ENCODE data around the gene TRMT1L.
"Not testable (repeated sequence)": the region's sequence is repeated elsewhere in the genome, so short reads cannot be mapped to it uniquely, and the experiment has no call there.

Gene TRMT1L, protein sequence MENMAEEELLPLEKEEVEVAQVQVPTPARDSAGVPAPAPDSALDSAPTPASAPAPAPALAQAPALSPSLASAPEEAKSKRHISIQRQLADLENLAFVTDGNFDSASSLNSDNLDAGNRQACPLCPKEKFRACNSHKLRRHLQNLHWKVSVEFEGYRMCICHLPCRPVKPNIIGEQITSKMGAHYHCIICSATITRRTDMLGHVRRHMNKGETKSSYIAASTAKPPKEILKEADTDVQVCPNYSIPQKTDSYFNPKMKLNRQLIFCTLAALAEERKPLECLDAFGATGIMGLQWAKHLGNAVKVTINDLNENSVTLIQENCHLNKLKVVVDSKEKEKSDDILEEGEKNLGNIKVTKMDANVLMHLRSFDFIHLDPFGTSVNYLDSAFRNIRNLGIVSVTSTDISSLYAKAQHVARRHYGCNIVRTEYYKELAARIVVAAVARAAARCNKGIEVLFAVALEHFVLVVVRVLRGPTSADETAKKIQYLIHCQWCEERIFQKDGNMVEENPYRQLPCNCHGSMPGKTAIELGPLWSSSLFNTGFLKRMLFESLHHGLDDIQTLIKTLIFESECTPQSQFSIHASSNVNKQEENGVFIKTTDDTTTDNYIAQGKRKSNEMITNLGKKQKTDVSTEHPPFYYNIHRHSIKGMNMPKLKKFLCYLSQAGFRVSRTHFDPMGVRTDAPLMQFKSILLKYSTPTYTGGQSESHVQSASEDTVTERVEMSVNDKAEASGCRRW

DNA sequence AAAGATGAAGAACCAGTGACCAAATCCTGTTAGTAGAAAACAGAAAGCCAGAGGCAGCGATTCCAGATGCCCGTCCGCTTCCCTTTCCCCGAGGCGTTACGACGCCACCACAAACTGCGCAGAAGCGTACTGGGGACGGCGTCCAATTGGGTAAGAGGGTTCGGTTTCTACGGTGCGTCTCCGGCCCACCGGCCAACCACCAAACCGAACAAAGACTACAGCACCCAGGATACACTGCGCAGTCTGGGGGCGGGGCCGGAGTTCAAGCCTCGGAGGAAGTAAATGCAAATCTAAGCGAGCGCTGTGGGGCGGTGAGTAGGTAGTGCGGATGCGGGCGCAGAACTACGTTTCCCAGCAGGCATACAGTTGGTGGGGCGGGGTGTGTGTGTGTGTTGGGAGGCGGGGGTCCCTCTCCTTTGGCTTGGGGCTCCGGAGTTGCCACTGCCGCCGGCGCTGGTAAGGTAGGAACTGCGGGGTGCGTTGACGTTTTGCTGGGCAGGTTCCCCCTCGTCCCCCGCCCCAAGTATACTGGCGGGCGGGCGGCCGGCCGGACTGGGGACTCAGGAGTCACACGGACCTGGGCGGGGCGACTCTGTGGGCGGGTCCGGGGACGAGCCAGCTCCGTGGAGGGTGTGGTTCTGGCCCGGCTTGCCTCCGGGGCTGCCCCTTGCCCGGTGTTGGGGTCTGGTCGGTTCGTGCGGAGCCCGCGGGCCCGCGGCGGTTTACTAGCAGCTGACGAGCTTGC is at the start of gene TRMT1L, which contains the start of gene SWT1:
TRMT1L (minus strand) TSS at position 100 of the 745 bp plus-strand sequence. CDS start 241 bp downstream, outside the sequence.
SWT1 (plus strand) TSS at position 314 of the 745 bp plus-strand sequence. CDS start 3,675 bp downstream, outside the sequence.
- peak; percentile 98 for DNase-seq

DNA sequence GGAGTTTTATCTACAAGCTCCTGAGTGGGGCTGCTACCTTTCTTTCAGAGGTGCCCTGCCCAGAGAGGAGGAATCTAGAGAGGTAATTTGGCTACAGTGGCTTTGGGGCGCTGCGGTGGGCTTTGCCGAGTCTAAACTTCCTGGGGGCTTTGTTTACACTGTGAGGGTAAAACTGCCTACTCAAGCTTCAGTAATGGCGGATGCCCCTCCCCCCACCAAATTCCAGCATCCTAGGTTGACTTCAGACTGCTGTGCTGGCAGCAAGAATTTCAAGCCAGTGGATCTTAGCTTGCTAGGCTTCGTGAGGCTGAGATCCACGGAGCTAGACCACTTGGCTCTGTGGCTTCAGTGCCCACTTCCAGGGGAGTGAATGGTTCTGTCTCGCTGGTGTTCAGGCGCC is 44.1 kb upstream of the TRMT1L start:
- DNase-seq, result no peak

DNA sequence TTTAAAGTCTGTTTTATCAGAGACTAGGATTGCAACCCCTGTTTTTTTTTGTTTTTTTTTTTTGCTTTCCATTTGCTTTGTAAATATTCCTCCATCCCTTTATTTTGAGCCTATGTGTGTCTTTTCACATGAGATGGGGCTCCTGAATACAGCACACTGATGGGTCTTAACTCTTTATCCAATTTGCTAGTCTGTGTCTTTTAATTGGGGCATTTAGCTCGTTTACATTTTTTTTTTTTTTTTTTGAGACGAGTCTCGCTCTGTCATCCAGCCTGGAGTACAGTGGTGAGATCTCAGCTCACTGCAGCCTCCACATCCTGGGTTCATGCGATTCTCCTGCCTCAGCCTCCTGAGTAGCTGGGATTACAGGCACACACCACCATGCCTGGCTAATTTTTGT is 42.0 kb upstream of the TRMT1L start:
- DNase-seq, result not testable (repeated sequence)

DNA sequence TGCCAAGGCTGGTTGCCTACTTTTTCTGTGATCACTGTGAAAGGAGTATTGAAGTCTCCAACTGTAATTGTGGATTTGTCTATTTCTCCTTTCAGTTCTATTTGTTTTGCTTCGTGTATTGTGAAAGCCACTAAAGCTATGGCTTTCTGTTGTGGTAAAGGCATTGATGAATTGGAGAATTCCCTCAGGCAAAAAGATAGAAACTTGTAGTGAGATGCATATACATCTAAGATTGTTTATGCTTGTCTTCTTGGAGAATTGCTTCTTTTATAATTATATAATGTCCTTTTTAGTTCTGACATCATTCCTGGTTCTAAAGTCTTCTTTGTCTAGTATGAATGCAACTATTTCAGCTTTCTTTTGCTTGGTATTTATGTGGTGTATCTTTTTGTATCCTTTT is 37.0 kb upstream of the TRMT1L start:
- no peak for DNase-seq

DNA sequence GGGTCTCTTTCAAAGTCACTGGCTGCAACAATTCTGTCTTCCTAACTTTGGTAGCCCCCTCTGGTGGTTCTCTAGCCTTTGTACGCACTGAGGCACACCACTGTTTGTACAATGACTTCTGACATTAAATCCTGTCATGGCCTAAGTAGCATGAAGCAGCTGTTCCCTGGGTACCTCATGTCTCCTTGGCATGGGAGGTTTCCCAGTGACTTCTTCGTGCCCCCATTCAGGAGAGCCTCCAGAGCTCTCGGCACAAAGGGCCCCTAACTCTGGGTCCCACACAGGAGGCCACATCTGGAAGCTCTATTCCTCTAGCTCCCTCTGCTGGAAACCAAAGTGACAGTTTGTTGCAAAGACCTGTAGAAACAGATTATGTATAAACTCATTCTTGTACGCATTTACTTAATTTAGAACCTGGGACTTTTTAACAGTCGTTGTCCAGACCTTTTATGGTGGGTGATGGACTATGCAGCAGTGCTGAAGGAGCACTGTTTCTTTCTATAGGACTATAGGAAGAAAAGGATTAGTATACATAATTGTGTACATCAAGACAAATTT is 13.6 kb upstream of the TRMT1L start:
- DNase-seq, result peak; percentile 67

DNA sequence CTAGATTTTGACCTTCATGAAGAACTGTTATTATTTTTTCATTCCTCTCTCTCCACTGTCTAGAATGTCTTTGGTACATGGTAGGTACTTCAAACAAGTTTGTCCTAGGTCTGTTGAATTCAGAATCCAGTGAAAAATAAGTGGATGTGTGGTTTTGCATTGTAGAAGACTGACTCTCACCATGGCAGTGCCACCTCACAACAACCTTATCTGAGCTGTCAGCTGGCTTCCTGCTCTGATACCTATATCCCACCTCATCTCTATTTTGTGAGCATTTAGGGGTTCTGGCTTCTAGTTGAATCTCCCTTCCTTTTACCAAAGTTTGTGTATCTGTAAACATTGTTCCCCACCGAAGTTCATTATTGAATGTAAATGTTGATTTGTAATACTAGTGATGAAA is 9.4 kb upstream of the TRMT1L start:
- DNase-seq, result peak; percentile 2

DNA sequence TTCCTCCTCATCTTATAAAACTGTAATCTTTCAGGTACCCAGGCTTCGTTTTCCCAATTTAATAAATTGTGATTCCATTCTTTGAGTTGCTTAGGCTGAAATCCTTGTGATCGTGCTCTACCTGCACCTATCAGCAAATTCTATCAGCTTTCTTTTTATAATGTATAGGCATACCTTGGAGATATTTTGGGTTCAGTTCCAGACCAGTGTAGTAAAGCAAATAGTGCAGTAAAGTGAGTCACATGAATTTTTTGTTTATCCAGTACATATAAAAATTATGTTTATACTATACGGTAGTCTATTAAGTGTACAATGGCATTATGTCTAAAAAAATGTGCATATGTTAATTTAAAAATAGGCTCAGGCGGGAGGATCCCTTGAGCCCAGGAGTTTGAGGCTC is 5.7 kb upstream of the TRMT1L start:
- DNase-seq, result no peak

DNA sequence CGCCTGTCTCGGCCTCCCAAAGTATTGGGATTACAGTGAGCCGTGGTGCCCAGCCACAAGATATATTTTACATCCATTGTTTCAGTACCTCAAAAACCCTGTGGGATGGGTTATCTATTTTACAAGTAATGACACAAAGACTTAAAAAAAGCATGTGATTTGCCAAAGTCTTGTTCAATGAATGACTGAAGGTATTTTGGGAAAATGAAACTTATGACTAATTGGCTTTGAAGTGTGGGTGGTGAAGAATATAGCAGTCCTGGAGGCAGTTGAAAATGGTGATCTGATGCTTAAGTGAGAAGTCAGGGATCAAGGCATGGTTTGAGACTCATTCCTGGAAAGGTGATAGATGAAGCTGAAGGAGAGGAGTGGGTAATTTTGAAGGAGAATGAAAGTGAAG is 3.2 kb upstream of the TRMT1L start:
- no peak for DNase-seq

DNA sequence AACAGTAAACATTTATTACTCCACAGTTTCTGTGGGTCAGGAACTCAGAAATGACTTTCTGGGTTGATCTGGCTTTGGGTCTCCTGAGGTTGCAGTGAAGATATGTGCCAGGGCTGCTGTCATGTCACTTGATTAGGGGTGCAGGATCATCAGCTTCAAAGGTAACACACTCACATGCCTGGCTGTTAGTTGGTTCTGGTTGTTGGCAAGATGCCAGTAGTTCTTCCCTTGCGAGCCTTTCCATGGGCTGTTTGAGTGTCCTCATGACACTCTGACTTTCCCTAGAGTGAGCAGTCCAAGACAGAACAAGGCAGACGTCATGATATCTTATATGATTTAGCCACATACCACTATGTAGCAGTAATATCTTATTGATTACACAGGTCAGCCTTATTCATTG is 2.0 kb upstream of the TRMT1L start:
- DNase-seq, result no peak

DNA sequence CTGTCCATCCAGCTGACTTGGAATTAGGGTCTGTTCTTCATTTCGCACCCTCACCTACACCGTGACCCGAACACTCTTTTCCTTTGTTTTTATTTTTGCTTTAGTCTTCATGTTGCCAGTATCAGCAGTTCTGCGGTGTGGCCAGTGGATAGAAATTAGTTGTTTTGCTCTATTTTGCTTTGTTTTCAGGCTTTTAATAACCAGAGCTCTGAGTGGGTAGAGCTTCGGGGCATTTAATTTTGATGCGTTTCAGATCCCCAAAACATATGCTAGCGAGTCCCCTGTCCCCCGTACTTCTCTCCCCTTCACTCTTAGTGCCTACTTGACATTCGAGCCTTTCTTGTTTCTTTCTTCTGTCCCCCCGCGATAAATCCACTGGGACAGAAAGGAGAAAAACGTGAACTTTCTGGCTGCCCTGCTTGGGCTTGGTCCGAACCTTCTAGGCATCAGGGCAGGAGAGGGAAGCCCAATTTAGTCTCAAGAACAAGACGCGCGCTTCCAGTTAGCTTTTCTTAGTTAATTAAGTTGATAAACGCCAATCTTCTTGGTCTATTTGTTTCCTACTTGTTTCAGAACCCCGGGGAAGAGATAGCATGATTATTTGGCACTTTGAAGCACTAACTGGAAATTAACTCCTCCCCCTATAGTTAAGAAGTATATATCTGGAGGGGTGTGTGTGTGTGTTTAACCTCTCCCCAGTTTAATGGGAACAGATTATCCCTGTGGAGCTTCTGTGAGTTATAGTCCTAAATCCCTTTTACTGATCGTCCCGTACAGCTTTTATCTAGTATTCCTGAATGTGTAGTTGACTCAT is 1.1 kb upstream of the TRMT1L start:
- no peak for DNase-seq

DNA sequence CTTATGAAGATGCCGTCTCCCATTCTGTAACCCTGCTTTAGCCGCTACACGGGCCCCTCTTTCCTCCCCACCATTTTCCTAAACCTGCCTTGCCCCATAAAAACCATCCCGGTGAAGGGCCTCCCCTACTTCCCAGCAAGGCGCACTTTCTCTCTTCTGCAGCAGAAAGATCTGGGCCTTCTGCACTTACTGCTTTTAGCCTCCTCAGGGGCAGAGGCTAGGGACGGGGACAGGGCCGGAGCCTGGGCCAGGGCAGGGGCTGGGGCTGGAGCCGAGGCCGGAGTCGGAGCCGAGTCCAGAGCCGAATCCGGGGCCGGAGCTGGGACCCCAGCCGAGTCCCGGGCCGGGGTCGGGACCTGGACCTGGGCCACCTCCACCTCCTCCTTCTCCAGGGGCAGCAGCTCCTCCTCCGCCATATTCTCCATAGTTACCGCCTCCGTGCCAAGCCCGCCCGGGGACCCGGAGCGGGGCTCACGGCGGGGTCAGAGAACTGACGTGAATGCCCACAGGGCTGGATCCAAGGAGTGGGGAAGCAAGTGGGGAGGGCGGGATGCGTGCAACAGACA is 382 bp downstream of the TRMT1L start:
- DNase-seq, result no peak

DNA sequence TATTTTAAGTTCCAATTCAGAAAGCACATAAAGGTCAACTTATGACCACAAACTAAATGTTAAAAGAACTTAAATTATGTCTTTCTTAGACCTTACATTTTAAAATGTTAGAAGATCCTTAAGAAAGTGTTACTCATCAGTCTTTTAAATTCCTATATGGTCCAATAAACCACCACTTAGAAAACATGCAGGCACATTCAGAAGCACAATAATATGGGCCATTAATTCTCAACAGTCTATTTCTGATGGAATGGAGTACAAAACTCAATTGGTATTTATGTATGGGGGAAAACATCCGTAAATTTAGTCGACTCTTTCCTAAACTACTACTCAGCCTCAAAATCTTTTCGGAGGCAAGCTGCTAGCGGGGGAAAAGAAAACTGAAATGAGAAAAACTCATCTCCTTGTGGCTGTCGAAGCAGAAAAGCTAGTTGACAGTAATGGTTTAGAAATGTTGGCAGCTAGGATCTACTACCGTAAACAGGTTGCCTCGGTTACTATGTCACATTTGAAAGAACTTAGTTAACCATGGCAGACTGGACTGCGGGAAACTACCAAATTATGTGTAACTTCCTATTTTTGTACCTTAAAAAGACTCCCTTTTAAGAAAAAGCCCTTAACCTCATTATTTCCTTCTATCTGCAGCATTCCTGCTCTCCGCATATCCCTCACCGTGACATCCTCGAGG is 1.0 kb downstream of the TRMT1L start:
- DNase-seq, result no peak

DNA sequence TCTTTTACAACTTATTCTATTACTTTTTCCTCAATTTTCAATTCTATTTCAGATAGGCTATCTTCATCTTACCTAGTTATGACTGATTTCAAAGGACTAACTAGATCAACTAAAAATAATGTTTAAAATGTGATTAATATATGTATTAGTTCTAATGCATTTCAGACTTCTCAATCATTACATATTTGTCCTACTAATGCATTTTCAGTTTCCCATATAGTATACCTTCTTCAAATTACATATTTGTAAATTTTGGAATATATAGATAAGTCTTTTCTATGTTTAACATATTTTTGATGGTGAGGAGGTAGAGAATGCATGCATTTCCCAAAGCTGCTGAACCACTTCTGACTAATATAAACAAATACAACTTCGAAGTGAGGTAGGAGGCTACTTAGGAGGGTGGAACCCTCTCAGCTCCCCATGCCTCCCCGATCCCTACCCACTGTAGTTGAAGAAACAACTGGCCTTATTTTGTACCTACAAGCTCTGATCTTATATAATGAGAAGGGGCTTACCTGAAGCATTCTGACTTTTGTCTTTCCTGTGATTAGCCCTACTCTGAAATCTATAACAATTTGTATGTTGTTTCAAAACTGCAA is 1.7 kb downstream of the TRMT1L start:
- no peak for DNase-seq

DNA sequence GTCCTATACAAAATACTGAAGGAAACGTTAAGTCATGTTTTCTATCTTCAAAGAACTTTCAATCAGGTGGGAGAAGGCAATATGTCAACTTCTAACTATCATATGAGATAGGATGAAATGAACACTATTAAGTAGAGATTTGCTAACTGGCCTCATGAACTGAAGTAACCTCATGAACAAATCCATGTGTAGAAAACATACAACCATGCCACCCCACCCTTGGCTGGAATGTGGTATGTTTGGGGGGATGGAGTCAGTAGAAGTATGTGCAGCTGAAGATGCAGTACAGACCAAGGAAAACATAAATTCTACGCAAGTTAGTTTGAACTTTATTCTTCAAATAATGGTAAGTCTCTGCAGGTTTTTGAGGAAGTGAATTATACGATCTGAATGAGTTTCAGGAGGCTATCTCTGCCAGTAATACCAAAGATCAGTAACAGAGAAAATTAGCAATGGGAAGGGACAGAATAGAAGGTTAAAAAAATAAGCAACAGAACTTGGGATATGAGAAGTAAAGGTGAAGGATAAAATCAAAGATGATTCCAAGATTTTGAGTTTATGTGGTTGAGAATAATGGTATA is 4.5 kb downstream of the TRMT1L start:
- no peak for DNase-seq

DNA sequence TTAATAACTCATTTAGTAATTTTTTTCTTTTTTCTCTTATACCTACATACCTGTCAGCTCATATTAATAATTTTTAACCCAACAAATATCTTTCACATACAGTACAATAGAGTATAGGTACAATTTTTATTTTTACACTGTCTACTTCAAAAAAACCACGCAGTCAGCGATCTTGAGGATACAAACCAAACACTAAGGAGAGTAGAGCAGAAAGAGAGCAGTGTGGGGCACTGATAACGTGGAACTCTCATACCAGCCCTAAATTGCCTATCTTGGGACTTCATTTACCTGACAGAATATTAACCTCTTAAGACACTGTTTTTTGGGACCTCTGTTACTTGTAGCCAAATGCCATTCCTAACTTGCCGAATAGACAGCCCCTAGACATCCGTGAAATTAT is 5.5 kb downstream of the TRMT1L start:
- no peak for DNase-seq

DNA sequence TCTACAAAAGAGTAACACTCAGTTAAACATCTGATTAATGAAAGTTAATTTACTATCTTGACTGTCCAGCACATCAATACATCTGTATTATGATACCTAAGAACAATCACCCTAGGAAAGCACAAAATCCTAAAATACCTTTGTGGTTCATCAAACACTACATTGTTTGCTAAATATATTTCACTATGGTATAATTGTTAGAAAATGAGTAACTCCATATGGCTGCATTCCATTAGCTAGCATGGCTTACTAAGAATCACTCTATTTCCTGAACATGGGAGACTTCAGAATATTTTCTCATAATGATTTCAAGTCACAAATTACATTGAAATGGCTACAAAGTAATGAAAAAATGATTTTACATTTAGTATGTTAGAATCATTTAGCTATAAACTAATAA is 12.5 kb downstream of the TRMT1L start:
- no peak for DNase-seq

DNA sequence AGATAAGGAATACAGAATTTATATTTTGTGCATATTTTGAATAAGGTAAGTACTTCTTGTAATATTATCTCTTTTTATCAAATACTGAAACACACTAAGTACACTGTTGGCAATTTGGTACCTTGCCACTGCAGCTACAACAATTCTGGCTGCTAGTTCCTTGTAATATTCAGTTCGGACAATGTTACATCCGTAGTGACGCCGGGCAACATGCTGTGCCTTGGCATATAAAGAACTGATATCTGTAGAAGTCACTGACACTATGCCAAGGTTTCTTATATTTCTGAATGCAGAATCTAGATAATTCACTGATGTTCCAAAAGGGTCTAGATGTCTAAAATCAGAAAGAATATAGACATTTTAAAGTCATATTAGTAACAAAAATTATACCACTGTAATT is 17.5 kb downstream of the TRMT1L start:
- no peak for DNase-seq

DNA sequence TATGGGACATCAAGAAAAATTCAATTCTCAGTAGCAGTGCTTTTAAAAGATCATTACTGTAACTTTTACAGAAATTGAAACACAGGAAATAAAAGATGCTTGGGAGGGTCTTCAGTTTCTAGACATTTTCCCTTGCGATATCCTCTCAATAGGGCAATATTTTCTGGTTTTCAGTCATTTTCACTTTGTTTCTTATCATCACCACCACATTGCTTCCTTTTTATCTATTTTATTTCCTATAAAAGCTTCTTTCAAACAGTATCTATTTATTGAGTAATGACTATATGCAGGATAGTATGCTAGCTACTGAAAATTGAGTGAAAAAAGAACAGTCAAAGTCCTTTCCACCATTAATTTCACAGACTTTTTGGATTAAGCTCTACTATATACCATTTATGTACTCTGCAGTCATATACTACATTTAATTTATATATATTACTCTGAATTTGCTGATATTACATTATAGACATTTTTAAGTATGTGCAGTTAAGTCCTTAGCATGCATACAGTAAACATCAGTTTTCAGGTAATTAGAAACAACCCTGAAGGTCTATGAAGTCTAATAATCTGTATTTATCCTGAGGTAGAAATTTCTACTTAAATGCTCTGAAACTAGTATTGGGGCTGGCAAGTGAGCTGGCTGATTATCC is 18.7 kb downstream of the TRMT1L start:
- DNase-seq, result no peak

DNA sequence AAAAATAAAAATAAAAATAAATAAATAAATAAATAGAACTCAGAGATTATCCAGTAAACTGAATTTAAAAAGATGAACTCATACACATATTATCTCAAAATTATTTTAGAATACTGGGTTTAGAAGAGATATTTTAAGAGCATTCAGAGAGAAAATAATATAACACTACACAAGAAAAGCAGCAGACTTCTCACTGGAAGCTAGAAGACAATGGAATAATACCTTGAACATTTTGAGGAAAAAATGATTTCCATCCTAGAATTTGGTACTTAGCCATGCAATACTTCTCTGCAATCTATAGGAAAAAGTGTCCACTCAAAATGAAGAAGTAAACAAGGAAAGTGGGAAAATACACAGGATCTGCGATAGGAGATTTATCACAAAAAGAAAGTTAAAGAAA is 24.2 kb downstream of the TRMT1L start:
- DNase-seq, result no peak

DNA sequence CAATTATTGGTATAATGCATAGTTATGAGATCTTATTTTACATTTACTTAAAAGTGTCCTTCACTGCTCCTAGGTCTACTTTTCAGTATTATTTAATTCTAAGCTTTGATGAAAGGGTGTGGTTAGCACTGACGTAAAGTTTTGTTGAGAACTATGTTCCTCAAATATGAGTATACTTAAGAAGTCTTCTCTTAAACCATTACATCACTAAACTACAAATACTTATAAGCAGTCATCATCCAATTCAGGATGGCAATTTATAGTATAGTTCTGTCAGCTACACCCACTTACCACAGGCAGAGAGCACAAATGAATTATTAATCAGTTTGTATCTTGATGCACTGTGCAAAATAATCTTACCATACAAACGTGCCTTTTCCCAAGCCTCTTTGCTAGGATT is 27.0 kb downstream of the TRMT1L start:
- DNase-seq, result no peak
